Right ventricle myocardium superior (tissue), 1 donor: Measurements from ENCODE around the gene COX4I1. TPM values are rescaled to one million over a fixed set of nuclear protein-coding genes. Genes with fewer than 3 reads are reported as not detected.
A peak's percentile ranks its signal among the peaks of the same experiment; 100 is the strongest.

Source experiments
- ATAC-seq: fragments of 200-7000 bp; cut with Tn5 transposase; one replicate; pipeline ENCODE4 v1.9.1; 2020; ENCODE audit warnings: mild to moderate bottlenecking; ENCODE audit not compliant: poor library complexity
- DNase-seq: peaks from one replicate; pipeline ENCODE4 v3.0.0-alpha.2; 2020
- intact Hi-C: fragments of 100-400 bp; cut with DNase I; formaldehyde crosslinking; loops from one replicate; pipeline ENCODE4 v1.11.2; 2022
- total RNA-seq: library from RNA; stranded (reverse); fragmentation: NEBNext Ultra II Directional; extraction: Animal tissue kit (Norgen Biotek cat#: 25700); gene quantifications from one replicate; pipeline ENCODE4 v1.2.1, GENCODE V29; 2021
- donor health status: DM: no; HTN: yes; CAD: no; lungs with severe emphysema.

Gene COX4I1
- total RNA-seq, 1 donor from 2014 or later = 2,159 TPM

- intact Hi-C loops = no loop called here
- no peak for DNase-seq
Measured at GRCh38 chr16:85847036-85847435, 47.5 kb downstream of the COX4I1 start.

GRCh38 chr16:85847681-85848601 is 48.4 kb downstream of the COX4I1 start:
- DNase-seq = no peak
- no peak for ATAC-seq
- intact Hi-C loops = no loop called here

More at GRCh38 chr16:85847036-85847435, 47.5 kb downstream of the COX4I1 start:
- ATAC-seq = no peak

GRCh38 chr16:85848986-85849385 is 49.5 kb downstream of the COX4I1 start:
- ATAC-seq (no peak), DNase-seq (no peak)
- intact Hi-C loops = no loop called here

- DNase-seq (no peak), ATAC-seq (no peak)
- intact Hi-C loops = no loop called here
Measured at GRCh38 chr16:85849388-85849787, 49.9 kb downstream of the COX4I1 start.

GRCh38 chr16:85850344-85850880 is 50.9 kb downstream of the COX4I1 start:
- intact Hi-C loops = no loop called here
- ATAC-seq = no peak
- DNase-seq = no peak

GRCh38 chr16:85851034-85851785 is 51.7 kb downstream of the COX4I1 start:
- intact Hi-C loops = no loop called here
- ATAC-seq = no peak

GRCh38 chr16:85853547-85854545 is 54.4 kb downstream of the COX4I1 start:
- ATAC-seq (peak; percentile 48), DNase-seq (no peak)
- intact Hi-C loops = no loop called here

More at GRCh38 chr16:85851034-85851785, 51.7 kb downstream of the COX4I1 start:
- no peak for DNase-seq

GRCh38 chr16:85854935-85855334 is 55.4 kb downstream of the COX4I1 start:
- intact Hi-C loops = no loop called here
- DNase-seq (no peak), ATAC-seq (no peak)

GRCh38 chr16:85856079-85856478 is 56.6 kb downstream of the COX4I1 start:
- intact Hi-C loops = no loop called here
- DNase-seq = no peak
- ATAC-seq = no peak

GRCh38 chr16:85856585-85856984 is 57.1 kb downstream of the COX4I1 start:
- no peak for DNase-seq
- ATAC-seq = no peak
- intact Hi-C loops = no loop called here

Other genes with a start within 250 kb of the COX4I1 start
- gene GSE1, start 186.4 kb upstream of the COX4I1 start, total RNA-seq = 30.3 TPM
- 0.81 TPM for gene GINS2, start 110.7 kb upstream of the COX4I1 start, total RNA-seq
- 2.3 TPM for gene C16orf74, start 48.6 kb upstream of the COX4I1 start, total RNA-seq
- gene EMC8, start 151 bp upstream of the COX4I1 start, total RNA-seq = 21.8 TPM
- 3.0 TPM for gene IRF8, start 99.5 kb downstream of the COX4I1 start, total RNA-seq